ENCODE results near the gene ZNF488.

ZNF488 gene

DNA sequence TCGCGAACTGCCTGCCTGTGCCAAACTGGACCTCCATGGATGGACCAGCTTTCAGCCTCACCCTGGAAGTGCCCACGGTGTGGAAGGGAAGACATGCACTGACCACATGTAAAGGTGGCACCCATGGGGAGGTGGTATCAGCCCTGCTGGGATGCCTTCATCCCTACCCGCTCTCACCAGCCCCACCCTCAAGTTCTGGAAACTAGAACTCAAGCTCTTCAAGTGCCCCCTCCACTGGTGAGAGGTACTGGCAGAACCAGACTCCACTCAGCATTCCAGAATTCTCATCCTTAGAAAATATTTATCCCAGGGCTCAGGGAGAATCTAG, 5.9 kb downstream of the ZNF488 start:
- TF ChIP-seq, protein P1, sequence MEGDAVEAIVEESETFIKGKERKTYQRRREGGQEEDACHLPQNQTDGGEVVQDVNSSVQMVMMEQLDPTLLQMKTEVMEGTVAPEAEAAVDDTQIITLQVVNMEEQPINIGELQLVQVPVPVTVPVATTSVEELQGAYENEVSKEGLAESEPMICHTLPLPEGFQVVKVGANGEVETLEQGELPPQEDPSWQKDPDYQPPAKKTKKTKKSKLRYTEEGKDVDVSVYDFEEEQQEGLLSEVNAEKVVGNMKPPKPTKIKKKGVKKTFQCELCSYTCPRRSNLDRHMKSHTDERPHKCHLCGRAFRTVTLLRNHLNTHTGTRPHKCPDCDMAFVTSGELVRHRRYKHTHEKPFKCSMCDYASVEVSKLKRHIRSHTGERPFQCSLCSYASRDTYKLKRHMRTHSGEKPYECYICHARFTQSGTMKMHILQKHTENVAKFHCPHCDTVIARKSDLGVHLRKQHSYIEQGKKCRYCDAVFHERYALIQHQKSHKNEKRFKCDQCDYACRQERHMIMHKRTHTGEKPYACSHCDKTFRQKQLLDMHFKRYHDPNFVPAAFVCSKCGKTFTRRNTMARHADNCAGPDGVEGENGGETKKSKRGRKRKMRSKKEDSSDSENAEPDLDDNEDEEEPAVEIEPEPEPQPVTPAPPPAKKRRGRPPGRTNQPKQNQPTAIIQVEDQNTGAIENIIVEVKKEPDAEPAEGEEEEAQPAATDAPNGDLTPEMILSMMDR (IDR thresholded peaks at IDR 0.05; ENCODE audit: low read length, missing control alignments): no peak
- H3K4me3 ChIP-seq (replicated peaks; ENCODE audit: low read depth, low read length): no peak overlapping the region
- no peak for DNase-seq (ENCODE audit: low read depth)

DNA sequence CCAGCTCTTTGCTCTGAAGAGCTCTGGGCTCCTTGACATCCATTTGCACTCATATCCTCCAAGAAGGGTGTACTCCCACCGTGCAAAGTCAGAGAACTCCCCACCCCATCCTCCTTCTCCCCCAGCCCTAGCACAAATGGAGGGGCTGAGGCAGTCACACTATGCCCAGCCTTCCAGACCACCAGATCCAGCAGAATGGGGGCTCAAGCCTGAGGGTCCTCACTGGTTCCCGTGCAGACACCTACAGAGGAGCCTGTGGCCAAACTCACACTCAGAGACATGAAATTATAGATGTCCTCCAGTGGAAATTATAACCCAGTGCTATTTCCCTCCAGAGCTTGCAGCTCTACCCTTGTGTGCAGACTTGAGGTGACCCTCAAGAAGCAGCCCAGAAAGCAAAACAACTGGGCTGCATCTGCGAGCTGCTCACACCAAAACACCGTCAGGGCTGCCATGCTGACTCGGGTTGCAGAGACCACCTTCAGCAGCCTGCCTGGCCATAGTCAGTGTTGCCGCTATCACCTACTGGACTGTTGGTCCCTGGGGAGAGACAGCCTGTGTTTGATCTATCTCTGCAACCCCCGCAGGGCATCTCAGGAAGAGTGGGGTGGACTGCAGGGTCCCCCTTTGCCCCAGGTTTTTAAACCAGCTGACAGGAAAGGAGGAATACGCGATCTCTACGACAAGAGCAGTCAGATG, 7.4 kb downstream of the ZNF488 start:
- DNase-seq (ENCODE audit: low read depth): no peak
- no peak overlapping the region for H3K4me3 ChIP-seq (replicated peaks; ENCODE audit: low read depth, low read length)
- TF ChIP-seq, protein P1 (IDR thresholded peaks at IDR 0.05; ENCODE audit: low read length, missing control alignments): no peak

DNA sequence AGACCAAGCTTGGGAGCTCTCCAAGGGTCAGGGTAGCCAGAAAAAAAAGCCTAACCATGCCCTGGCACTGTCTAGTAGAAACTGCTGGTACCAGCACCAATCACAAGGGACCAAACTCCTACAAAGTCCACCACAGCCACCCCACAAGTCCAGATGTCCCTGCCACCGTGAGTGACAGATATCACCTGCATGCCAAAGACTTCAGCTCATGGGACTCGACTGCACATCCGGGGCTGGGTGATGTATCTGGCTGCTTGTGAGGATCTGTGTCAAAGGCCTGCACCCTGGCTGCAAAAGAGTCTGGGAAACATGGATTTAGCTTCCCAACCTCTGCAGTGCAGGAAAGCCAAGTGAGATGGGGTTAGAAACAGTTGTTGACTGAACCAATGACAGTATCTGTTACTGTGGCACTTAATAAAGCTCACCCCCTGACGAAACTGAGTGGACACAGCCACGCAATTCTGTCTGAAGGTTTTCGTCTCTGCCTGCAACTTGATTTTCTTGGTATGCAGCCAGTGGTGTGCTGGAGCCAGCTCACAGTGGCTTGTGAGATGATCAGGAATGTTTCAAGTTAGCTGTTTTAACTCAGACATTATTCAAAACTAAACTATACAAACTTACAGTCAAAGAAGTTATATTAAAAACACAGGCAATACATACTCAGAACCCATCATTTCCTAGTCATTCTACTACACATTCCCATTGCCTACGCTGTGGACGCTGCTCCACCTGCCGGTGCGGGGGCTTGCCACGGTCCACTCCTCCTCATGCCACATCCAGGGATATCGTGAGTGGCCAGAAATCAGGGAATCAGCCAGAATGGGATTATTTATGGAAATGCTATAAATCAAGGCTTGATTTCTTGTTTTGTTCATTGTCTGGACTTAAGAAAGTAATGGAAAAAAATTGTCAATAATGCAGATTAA, 9.2 kb downstream of the ZNF488 start:
- H3K4me3 ChIP-seq (replicated peaks; ENCODE audit: low read depth, low read length): no peak overlapping the region
- DNase-seq (ENCODE audit: low read depth): peak; percentile 43
- TF ChIP-seq, protein P1 (IDR thresholded peaks at IDR 0.05; ENCODE audit: low read length, missing control alignments): no peak

DNA sequence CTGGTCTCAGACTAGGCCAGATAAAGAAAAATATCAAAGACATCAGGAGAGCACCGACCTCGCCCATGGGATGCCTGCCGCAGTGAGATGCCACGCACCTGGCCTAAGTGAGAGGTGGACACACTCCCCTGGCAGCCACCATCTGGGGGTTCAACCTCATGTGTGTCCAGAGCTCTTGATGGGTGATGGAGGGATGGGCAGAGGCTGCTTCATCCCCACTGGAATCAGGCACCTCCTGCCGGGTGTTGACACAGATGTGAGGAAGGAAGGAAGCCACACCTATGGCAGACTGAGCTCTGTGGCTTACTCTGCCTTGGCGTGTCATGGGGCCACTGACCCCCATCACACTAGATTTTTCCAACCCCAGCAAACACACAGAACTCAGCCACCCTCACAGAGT, 11.4 kb downstream of the ZNF488 start:
- H3K4me3 ChIP-seq (replicated peaks; ENCODE audit: low read depth, low read length): no peak overlapping the region
- TF ChIP-seq, protein P1 (IDR thresholded peaks at IDR 0.05; ENCODE audit: low read length, missing control alignments): no peak
- DNase-seq (ENCODE audit: low read depth): no peak

DNA sequence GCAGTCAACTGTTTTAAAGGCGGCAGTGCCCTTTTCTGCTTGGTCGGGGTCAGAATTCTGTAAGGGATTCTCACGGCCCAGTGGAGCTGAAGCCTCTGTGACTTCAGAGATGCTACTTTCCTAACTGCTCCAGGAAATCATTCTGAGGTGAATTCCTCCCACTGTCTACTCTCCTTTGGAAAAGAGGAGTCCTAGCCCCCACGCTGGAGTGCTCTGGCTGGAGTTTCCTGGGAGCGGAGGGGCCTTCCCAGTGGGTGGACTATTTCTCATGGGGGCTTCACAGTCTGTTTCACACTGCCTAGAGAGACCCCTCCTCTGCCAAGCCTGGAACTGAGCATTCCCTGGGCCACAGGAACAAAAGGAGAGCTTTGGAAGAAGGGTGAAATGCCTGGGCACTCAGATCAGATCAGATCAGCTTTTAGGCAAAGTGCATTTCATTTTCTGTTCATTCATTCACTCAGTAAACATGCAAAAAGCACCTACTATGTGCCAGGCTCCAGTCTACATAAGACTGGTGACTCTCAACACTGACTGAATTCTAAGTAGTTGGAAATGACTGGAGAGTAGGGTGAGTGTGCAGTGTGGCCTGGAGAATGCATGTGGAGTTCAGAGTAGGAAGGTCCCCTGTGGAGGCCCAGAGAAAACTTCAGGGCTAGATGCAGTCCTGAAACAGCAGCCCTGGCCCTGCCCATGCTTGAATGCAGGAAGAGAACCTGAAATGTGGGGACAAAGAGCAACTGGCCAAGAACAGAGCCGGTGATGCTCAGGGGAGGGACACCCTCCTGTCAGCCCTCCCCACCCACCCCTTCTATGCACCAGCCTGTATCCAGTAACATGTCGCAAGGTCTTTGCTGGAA, 12.2 kb downstream of the ZNF488 start:
- H3K4me3 ChIP-seq (replicated peaks; ENCODE audit: low read depth, low read length): no peak overlapping the region
- no peak for DNase-seq (ENCODE audit: low read depth)
- TF ChIP-seq, protein P1 (IDR thresholded peaks at IDR 0.05; ENCODE audit: low read length, missing control alignments): no peak

DNA sequence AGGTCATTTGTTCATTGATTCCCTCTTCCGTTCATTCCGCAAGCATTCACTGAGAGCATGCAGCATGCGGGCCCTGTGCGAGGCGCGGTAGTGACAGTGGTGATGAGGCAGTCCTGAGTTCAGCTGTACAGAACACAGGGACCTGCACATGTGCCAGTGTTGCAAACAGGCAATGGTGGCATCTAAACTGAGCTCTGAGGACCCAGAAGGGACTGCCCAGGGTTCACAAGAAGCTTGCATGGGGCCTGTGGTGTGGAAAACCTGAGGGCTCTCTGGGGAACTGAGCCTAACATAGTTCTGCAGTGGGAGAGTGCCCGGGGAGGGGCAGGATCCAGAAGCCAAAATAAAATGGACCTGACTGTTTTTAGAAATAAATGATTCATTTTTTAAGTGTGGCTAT, 13.2 kb downstream of the ZNF488 start:
- TF ChIP-seq, protein P1 (IDR thresholded peaks at IDR 0.05; ENCODE audit: low read length, missing control alignments): no peak
- no peak for DNase-seq (ENCODE audit: low read depth)
- H3K4me3 ChIP-seq (replicated peaks; ENCODE audit: low read depth, low read length): no peak overlapping the region
